Activated naive CD4-positive, alpha-beta T cell treated with anti-CD3 and anti-CD28 coated beads, Interleukin-2, amount 50 U/mL, for 16 hours (primary cell): ENCODE measurements around the gene FOXF1.
A peak's percentile ranks its signal among the peaks of the same experiment; 100 is the strongest.

Experiments
- DNase-seq: peaks from one replicate; pipeline ENCODE4 v3.0.0-alpha.2; 2020

Gene FOXF1

GRCh38 chr16:86536621-86537020 lies 26.3 kb downstream of the FOXF1 start:
- peak; percentile 7 for DNase-seq

GRCh38 chr16:86537486-86537885 lies 27.2 kb downstream of the FOXF1 start:
- no peak for DNase-seq

GRCh38 chr16:86538196-86538780 lies 28.0 kb downstream of the FOXF1 start:
- DNase-seq: no peak

- no peak for DNase-seq
Measured at GRCh38 chr16:86540894-86541293, 30.6 kb downstream of the FOXF1 start.

GRCh38 chr16:86541560-86541959 lies 31.2 kb downstream of the FOXF1 start:
- DNase-seq: no peak

- no peak for DNase-seq
Measured at GRCh38 chr16:86542756-86543750, 32.7 kb downstream of the FOXF1 start.

- DNase-seq: no peak
Measured at GRCh38 chr16:86545481-86545880, 35.2 kb downstream of the FOXF1 start.

GRCh38 chr16:86545954-86546637 lies 35.8 kb downstream of the FOXF1 start:
- no peak for DNase-seq

- no peak for DNase-seq
Measured at GRCh38 chr16:86546638-86547013, 36.3 kb downstream of the FOXF1 start.

- DNase-seq: no peak
Measured at GRCh38 chr16:86547286-86547685, 37.0 kb downstream of the FOXF1 start.

GRCh38 chr16:86549076-86549892 lies 39.0 kb downstream of the FOXF1 start:
- no peak for DNase-seq

- no peak for DNase-seq
Measured at GRCh38 chr16:86549893-86550190, 39.5 kb downstream of the FOXF1 start.

GRCh38 chr16:86550281-86550680 lies 40.0 kb downstream of the FOXF1 start:
- no peak for DNase-seq

GRCh38 chr16:86553356-86553755 lies 43.0 kb downstream of the FOXF1 start:
- DNase-seq: no peak

- DNase-seq: no peak
Measured at GRCh38 chr16:86554599-86554916, 44.2 kb downstream of the FOXF1 start.

- peak; percentile 95 for DNase-seq
Measured at GRCh38 chr16:86554917-86555703, 44.8 kb downstream of the FOXF1 start, which contains the start of gene MTHFSD. MTHFSD (minus strand) TSS chr16:86555235; CDS start chr16:86555184, 51 bp downstream.

- no peak for DNase-seq
Measured at GRCh38 chr16:86555704-86556075, 45.4 kb downstream of the FOXF1 start.

- no peak for DNase-seq
Measured at GRCh38 chr16:86556576-86556975, 46.2 kb downstream of the FOXF1 start.

- DNase-seq: no peak
Measured at GRCh38 chr16:86557587-86557986, 47.3 kb downstream of the FOXF1 start.

GRCh38 chr16:86558355-86559193 lies 48.2 kb downstream of the FOXF1 start:
- no peak for DNase-seq

- DNase-seq: no peak
Measured at GRCh38 chr16:86559802-86560305, 49.5 kb downstream of the FOXF1 start.
